Occipital lobe (tissue), 2 donors: ENCODE results near the gene TTC17. TPM values are rescaled to one million over a fixed set of nuclear protein-coding genes. Genes with fewer than 3 reads are reported as not detected.
"Not testable (repeated sequence)": the region's sequence is repeated elsewhere in the genome, so short reads cannot be mapped to it uniquely, and the experiment has no call there.

Experiments
- DNase-seq: peaks from one replicate; lab custom pipeline; 2025; lab: John Stamatoyannopoulos, UW
- total RNA-seq: library from RNA; depleted of rRNA; stranded (reverse); fragments of >200 nt; gene quantifications from one replicate; pipeline ENCODE4 v1.2.3, GENCODE V29; 2014

Gene TTC17
- total RNA-seq, 1 donor from 2014 or later, result 109 TPM

DNA sequence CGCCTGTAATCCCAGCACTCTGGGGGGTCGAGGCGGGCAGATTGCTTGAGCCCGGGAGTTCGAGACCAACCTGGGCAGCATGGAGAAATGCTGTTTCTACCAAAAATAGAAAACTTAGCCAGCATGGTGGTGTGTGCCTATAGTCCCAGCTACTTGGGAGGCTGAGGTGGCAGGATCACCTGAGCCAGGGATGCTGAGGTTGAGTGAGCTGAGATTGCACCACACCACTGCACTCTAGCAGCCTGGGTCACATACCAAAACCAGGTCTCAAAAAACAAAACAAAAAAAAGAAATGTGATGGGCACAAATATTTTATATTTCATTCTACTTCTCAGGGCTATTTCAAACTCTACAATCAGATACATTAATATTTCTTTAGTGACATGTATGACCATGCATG, 25.7 kb downstream of the TTC17 start:
- DNase-seq, result no peak

DNA sequence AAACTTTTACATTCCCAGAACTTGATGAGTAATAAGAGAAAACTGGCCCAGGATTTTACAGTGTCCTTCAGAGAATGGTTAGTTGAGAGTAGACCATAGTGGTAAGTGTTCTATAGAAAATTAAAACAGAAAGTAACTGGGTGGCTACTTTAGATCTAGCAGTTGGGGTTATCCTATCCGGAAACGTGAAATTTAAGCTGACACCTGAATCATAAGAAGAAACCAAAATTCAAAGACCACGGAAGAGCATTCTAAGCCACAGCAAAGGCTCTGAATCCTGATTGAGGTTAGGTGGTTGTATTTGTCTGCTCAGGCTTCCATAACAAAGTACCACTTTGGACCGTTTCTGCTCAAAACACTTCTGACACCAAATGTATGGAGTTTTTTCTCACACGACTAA, 34.0 kb downstream of the TTC17 start:
- no peak for DNase-seq

DNA sequence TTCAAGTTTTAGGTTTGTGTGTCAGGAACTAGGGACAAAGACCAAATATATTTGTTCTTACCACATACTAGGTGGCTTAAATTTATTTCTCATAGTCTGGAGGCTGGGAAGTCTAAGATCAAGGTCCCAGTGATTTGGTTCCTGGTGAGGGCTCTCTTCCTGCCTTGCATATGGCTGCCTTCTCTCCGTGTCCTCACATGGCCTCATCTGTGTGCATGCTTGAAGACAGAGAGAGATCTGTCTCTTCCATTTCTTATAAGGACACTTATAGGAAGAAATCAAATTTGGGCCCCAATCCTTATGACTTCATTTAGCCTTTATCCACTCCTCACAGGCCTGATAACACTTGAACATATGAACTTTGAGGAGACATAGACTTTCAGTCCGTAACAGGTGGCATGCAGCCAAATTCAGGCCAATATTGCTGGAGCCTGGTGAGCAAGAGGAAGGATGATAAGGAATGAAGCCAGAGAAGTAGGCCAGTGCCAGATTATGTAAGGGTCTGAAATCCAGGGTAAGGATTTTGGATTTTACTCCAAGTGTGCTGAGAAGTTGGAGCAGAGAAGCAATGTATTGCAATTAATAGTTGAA, 35.1 kb downstream of the TTC17 start:
- no peak for DNase-seq

DNA sequence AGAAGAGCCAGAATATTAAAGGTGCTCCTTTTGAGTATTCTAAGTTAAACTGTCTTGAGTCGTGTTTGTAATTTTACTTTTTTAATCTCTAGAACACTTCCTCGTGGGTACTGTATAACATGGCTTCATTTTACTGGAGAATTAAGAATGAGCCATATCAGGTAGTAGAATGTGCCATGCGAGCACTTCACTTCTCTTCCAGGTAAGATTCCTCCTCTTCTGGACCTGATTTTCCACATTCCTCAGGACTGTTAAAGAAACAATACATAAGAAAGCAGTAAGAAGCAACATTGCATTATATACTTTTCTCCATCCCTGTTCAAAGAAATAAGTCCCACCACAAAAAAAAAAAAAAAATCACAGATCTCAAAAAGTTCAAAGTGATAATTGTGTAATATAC, 37.9 kb downstream of the TTC17 start:
- DNase-seq, result no peak

DNA sequence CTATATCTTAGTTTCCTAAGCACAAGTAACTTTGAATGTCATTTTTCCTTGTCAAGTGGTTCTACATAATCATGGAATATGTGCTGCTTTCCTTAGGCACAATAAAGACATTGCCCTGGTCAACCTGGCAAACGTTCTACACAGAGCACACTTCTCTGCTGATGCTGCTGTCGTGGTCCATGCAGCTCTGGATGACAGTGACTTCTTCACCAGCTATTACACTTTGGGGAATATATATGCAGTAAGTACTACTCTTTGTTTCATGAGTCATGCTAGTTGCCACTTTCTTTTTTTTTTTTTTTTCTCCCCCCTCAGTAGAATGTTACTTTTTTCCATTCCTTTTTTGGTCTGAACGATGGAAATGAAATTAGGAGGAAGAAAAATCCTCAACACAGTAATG, 38.5 kb downstream of the TTC17 start:
- DNase-seq, result no peak

DNA sequence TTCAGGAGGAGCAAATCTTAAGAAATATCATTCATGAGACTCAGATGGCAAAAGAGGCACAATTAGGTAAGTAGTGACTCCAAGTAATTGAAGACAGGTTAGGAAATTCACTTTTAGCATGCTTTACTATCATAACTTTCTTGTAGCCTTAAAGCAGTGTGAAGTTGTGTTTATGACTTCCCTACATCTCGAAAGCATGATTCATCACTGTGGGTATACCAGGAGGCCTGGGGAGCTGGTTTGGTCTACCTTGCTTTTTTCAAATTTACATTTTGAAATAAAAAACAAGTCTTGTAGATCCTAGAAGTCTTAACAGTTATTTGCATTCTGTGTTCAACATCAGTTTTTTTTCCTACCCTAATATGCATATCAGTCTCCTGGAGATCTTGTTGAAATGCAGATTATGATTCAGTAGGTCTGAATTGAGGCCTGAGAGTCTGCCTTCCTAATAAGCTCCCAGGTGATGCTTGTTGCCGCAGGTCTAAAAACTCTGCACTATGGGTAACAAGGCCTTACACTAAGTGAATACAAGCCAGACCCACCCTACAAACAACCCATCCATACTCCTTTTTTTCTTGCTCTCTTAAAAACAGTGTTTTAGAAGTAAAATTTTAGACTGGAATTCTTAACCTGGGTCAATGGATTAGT, 41.4 kb downstream of the TTC17 start:
- DNase-seq, result no peak

DNA sequence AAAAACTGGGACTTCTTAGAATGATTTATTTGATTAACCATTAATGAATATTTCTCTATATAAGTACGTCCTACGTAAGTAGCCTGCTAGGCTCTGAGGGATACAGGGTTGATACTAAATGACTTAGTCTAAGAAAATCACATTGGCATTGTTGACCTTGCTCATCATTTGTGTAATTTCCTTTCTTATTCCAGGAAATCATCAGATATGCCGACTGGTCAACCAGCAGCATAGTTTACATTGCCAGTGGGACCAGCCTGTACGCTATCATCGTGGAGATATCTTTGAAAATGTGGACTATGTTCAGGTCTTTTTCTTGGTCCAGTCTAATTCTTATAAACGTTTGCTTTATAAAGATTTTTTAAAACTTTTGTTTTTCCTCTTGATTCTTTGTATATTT, 42.5 kb downstream of the TTC17 start:
- no peak for DNase-seq

DNA sequence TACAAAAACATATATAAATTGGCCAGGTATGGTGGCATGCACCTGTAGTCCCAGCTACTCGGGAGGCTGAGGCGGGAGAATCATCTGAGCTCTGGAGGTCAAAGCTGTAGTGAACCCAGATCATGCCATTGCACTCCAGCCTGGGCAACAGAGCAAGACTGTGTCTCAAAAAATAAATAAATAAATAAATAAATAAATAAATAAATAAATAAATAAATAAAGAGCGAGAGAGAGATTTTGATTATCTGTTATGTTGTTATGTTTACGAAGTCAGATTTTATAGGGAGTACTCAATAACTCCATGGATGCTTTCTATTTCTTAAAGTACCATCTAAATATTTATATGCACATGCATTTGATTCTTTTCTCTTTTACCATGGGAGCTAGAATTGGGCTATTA, 43.1 kb downstream of the TTC17 start:
- not testable (repeated sequence) for DNase-seq

DNA sequence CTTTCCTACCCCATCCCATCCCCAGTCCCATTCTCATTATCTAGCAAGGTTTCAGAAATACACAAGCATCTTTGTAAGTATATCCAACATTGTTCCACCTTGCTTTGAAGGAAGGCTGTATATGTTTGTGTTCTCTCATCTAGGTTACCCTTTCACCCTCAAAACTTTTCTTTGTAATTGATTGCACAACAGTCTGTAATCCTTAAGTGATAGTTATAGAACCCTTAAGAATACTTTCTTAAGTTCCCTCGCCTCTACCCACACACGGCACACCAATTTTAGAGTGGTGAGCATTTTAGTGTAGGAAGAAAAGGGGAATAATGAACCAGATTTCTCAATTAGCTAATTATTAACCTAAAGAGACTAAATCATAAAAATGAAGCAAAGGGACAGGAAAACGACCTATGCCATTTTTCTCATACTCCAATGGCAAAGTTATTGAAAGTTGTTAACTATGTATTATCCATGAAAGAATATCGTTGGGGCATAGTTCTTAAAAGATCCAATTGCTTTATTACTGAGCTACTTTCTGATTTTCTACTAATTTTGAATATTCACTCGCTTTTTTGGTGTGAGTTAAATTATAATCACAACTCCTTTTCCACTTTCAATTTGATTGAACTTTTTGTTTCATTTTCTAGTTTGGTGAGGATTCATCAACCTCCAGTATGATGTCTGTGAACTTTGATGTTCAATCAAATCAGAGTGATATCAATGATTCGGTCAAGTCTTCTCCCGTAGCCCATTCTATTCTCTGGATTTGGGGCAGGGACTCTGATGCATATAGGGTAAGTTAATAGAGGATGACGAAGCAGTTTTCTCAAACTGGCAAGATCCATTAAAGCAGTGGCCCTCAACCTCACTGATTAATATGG, 44.9 kb downstream of the TTC17 start:
- no peak for DNase-seq

DNA sequence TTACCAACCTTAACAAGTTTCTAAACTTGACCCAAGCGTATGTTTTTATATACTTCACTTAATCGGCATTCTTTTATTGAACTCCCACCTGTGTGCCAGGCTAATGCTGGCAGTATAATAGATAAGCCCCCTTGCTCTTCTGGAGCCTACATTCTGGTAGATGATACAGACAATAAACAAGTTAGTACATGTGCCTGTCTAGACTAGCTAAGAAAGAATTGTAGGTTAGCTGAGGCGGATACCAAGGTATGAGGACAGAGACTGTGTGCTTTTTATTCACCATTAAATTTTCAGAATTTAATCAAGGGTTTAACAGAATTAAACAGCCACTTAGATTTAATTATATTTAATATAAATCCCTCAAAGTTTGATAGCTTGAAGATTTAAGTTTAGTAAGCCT, 45.7 kb downstream of the TTC17 start:
- no peak for DNase-seq

DNA sequence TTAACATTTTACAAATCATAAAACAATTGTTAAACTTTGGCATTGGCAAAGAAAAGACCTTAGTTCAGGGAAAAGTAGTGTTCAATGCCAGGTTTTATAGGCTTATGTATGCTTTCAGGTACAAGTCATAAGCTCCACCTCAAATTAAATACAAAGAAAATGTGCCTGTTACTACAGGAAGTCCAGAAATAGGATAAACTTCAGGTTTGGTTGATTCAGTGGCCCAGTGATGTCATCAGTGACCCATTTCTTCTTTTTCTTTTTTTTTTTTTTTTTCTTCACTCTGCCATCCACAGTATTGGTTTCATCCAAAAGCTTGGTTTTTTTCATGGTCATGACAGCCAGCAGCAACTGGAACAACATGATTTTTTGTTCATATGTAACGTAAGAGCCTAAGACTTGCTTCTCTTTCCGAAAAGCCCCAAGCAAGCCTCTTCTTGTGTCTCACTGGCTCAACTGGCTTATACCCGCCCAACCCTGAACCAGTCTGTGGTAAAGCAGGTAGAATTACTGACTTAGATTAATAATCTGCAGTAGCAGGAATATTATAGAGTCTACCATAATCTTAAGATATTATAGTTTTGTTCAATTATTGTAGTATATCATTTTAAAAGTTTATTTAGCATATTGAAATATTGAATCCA, 46.2 kb downstream of the TTC17 start:
- no peak for DNase-seq

DNA sequence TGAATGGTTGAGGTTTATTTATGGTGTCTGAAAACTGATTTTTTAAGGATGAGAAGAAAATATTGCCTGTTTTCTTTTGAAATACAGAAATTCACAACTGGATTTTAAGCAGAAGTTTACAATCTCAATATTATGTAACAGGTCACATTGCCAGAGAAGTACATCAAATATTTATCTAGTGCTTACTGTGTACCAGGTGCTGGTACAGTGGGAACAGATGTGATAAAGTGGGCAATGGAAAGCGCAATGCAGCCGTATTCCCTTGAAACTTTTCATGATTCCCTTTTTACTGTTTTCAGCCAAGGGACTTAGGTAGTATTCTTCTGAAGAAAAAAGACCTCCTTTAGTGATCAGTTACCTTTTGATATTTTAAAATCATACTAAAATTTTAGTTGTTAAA, 49.6 kb downstream of the TTC17 start:
- no peak for DNase-seq

DNA sequence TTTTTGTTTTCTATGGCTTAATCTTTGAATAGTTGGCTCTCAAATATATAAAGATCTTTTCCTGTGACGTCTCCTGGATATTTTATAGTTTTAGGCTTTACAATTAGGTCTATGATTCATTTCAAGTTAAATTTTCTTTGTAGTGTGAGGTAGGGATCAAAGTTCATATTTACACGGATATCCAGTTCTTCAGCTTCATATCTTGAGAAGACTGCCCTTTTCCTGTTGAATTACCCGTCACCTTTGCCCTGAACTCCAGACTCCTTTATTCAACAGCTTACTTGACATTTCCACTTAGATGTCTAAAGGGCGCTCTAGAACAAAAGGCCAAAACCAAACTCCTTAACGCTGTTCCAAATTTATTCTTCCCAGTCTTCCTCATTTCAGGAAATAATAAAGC, 51.7 kb downstream of the TTC17 start:
- no peak for DNase-seq

DNA sequence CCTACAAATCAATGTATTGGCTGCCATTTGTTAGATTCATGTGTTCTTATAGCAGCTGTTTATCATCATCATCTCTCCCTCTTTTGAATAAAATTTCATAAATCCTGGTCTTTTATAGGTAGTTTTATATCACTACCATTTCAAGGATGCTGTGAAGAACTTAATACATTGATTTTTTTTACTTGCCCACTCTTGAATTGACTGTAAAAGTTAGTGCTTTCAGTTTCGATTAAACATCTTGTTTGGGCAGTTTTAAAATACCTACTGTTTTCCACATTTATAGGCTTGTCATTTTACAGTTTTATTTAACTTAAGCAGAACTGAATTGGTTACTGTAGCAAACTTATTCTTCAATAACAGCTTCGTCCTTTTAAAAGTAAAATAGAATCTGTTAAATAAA, 59.5 kb downstream of the TTC17 start:
- no peak for DNase-seq

DNA sequence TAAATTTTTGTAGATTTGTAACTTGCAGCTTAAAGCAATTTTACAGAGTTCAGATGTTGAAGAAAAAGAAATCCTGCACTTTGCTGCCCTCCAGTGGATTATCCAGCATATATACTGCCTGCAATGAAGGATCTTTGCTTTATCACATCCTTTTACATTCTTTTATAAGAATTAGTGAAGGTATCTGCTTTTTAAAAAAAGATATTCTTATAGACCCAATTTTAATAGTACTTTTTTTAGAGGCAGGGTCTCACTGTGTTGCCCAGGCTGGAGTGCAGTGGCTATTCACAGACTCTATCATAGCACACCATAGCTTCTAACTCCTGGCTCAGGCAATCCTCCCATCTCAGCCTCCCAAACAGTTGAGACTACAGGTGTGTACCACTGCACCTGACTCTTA, 60.7 kb downstream of the TTC17 start:
- DNase-seq, result no peak

DNA sequence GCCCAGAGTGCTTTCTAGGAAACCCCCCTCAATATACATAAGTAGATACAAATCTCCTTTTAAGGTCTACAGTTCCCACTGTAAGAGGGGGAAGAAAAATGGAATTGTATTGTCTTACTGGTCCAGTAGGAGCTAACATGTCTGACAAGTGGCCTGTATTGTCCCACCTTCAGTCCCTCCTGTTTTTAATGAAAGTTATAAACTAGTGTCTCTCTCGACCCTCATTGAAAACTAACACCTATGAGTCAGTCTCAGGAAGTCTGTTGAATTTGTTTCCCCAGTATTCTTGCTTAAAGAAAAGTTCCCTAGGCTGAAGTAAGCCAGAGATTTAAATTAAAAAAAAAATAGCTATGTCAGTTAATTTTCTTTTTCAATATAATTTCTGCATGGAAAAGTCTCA, 69.3 kb downstream of the TTC17 start:
- DNase-seq, result no peak

DNA sequence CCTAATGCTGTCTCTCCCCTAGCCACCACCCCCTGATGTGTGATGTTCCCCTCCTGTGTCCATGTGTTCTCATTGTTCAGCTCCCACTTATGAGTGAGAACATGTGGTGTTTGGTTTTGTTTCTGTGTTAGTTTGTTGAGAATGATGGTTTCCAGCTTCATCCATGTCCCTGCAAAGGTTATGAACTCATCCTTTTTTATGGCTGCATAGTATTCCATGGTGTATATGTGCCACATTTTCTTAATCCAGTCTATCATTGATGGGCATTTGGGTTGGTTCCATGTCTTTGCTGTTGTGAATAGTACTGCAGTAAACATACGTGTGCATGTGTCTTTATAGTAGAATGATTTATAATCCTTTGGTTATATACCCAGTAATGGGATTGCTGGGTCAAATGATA, 72.2 kb downstream of the TTC17 start:
- DNase-seq, result not testable (repeated sequence)

DNA sequence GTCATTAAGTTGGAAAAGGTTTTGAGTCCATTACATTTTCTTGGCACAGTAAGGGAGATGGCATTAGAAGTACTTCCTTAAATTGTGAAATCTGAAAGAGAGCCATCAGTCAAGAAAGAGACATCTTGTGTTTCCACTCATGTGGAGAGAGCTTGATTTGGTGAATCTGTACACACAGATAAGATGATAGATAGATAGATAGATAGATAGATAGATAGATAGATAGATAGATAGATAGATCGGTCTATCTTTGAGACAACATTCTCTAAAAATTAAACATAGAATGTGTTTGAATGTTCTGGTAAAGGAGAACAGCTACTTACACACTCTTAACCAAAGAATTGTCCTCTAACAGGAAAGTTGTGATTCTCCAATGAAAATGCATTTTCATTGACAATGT, 76.2 kb downstream of the TTC17 start:
- no peak for DNase-seq

DNA sequence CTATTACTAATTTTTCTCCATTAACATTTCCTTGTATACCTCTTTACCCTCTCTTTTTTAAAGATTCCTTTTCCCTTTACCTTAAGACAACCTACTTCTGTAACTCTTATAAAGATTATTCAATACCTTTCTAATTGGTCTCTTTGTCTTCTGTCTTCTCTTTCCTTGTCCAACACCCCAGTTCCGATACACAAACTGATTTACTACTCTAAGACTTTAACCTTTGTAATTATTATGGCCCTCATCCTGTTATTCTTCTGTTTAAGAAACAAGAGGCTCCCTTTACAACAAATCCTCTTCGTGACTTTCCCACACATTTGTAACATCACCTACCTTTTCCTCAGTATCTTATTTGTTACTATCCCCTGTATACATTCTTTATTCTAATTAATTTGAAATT, 81.8 kb downstream of the TTC17 start:
- DNase-seq, result no peak

DNA sequence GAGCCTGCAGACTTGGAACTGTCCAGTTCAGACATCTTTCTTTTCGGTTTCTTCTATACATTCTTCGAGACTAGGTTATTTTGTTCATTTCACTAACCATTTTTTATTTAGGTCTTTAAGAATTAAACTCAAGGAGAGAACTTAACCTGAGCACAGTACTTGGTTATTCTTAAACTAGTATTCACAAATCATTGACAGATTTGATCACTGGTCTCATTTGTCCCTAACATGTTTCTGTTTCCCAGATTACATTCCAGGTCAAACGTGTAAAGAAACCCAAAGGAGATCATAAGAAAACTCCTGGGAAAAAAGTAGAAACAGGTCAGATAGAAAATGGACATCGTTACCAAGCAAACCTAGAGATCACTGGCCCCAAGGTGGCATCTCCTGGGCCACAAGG, 85.1 kb downstream of the TTC17 start:
- no peak for DNase-seq

DNA sequence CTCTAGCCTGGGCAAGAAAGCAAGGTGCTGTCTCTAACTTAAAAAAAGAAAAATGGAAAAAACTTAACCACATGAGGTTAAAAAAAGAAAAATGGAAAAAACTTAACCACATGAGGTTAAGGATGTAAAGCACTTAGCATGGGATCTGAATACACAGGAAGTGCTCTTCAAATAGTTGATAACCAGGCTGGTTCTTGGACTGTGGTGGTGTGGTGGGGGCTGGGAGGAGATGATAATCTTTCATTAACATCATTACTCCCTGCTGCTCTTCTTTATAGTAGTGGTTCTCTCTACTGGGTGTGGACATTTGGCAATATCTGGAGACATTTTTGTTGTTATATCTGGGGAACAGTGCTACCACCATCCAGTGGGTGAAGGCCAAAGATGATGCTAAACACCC, 88.4 kb downstream of the TTC17 start:
- no peak for DNase-seq

DNA sequence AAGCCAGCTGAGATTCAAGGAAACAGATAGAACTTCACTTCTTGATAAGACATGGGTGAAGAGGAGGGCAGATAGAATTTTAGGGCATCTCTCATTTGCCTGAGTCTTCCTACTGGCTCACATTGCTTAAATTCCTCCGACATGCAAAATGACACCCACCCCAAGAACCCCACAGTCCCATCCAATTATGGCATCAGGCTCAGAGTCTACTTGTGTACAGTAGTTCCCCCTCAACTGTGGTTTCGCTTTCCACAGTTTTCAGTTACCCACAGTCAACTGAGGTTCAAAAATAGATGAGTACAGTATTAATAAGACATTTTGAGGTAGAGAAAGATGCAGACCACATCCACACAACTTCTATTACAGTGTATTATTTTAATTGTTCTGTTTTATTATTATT, 99.8 kb downstream of the TTC17 start:
- no peak for DNase-seq
